Measurements from ENCODE around the gene RIOX2.
A peak's percentile ranks its signal among the peaks of the same experiment; 100 is the strongest.

GRCh38 chr3:97975466-97975865 is 3.2 kb upstream of the RIOX2 start:
- TF ChIP-seq CTCF (conservative IDR thresholded peaks at IDR 0.05), result peak; percentile 27
- no peak for TF ChIP-seq ZFX (IDR thresholded peaks at IDR 0.05)
